Measurements from ENCODE around the gene FXYD1.

- TF ChIP-seq CTCF (IDR thresholded peaks at IDR 0.05; ENCODE audit: borderline replicate concordance, extremely low read depth, low read length, poor library complexity, severe bottlenecking) (no peak), EZH2 (IDR thresholded peaks at IDR 0.05; ENCODE audit: borderline replicate concordance, low read depth, low read length, severe bottlenecking) (no peak)
These were observed 31.1 kb upstream of the FXYD1 start for GRCh38 chr19:35107545-35107944.

Data from DND-41 (cell line).